Dermis microvascular lymphatic vessel endothelial cell (primary cell): Measurements from ENCODE around the gene EFNA5. TPM values are rescaled to one million over a fixed set of nuclear protein-coding genes. Genes with fewer than 3 reads are reported as not detected.
"Not testable (repeated sequence)": the region's sequence is repeated elsewhere in the genome, so short reads cannot be mapped to it uniquely, and the experiment has no call there.

Source experiments
- DNase-seq, 2 donors: peaks; one replicate each; pipeline versions ENCODE4 v3.0.0 to v3.0.0-alpha.2; 2010; ENCODE audit warnings: low read depth in 2 of 2
- total RNA-seq: library from RNA; depleted of rRNA; stranded (reverse); fragments of >200 nt; gene quantifications from 2 replicates; pipeline ENCODE4 v1.2.1, GENCODE V29; 2014

The EFNA5 gene
- total RNA-seq, 1 donor from 2014 or later: 101 TPM

- DNase-seq: no peak
Observed at GRCh38 chr5:107435061-107435460, 235.7 kb downstream of the EFNA5 start.

GRCh38 chr5:107433646-107434045 lies 237.1 kb downstream of the EFNA5 start:
- not testable (repeated sequence) for DNase-seq

- DNase-seq: peak; percentile 96 to 97
Observed at GRCh38 chr5:107431998-107432397, 238.7 kb downstream of the EFNA5 start.

- DNase-seq: no peak
Observed at GRCh38 chr5:107431536-107431935, 239.2 kb downstream of the EFNA5 start.

GRCh38 chr5:107430071-107430625 lies 240.6 kb downstream of the EFNA5 start:
- peak in 1 of 2 donors; percentile 42 for DNase-seq

- DNase-seq: no peak
Observed at GRCh38 chr5:107428303-107428813, 242.4 kb downstream of the EFNA5 start.

GRCh38 chr5:107426872-107427271 lies 243.9 kb downstream of the EFNA5 start:
- DNase-seq: no peak

- peak in 1 of 2 donors; percentile 9 for DNase-seq
Observed at GRCh38 chr5:107426209-107426608, 244.5 kb downstream of the EFNA5 start.

GRCh38 chr5:107425541-107426031 lies 245.2 kb downstream of the EFNA5 start:
- peak in 1 of 2 donors; percentile 84 for DNase-seq

- no peak for DNase-seq
Observed at GRCh38 chr5:107424491-107424890, 246.2 kb downstream of the EFNA5 start.

GRCh38 chr5:107422494-107422893 lies 248.2 kb downstream of the EFNA5 start:
- no peak for DNase-seq

GRCh38 chr5:107419498-107419897 lies 251.2 kb downstream of the EFNA5 start:
- DNase-seq: no peak

GRCh38 chr5:107418902-107419301 lies 251.8 kb downstream of the EFNA5 start:
- no peak for DNase-seq

GRCh38 chr5:107418071-107418470 lies 252.7 kb downstream of the EFNA5 start:
- DNase-seq: peak; percentile 67 to 79

- DNase-seq: no peak
Observed at GRCh38 chr5:107415762-107416161, 255.0 kb downstream of the EFNA5 start.

- DNase-seq: no peak
Observed at GRCh38 chr5:107414802-107415201, 255.9 kb downstream of the EFNA5 start.

GRCh38 chr5:107413754-107414153 lies 257.0 kb downstream of the EFNA5 start:
- no peak for DNase-seq

- no peak for DNase-seq
Observed at GRCh38 chr5:107408564-107408963, 262.2 kb downstream of the EFNA5 start.

- DNase-seq: no peak
Observed at GRCh38 chr5:107407713-107408298, 262.9 kb downstream of the EFNA5 start.

GRCh38 chr5:107404595-107405374 lies 266.0 kb downstream of the EFNA5 start:
- DNase-seq: no peak

GRCh38 chr5:107403228-107403953 lies 267.3 kb downstream of the EFNA5 start:
- DNase-seq: no peak
